Upper lobe of left lung (tissue), 4 donors: ENCODE results near the gene B3GALT6.

Source experiments
- POLR2A ChIP-seq, 4 donors: fragments of 450-650 bp; IDR thresholded peaks; one replicate each; pipeline ENCODE4 v1.5.1; 2016 to 2017; ENCODE audit warnings: antibody characterized with exemption in 4 of 4, mild to moderate bottlenecking in 2 of 4
- POLR2AphosphoS5 ChIP-seq, 2 donors: sonication (generic); formaldehyde crosslinking; IDR thresholded peaks; one replicate each; pipeline ENCODE4 v1.5.1; 2017; ENCODE audit warnings: antibody characterized with exemption in 2 of 2
- TF ChIP-seq, protein P1 (sequence below), 6 experiments: fragments of 450-650 bp in 4 of 6; fragments of 200-600 bp in 2 of 6; sonication (generic) in 2 of 6; IDR thresholded peaks; one replicate each; pipeline ENCODE4 v1.5.1; 2016 to 2019; ENCODE audit warnings: antibody characterized with exemption in 6 of 6

- TF ChIP-seq, protein P1, sequence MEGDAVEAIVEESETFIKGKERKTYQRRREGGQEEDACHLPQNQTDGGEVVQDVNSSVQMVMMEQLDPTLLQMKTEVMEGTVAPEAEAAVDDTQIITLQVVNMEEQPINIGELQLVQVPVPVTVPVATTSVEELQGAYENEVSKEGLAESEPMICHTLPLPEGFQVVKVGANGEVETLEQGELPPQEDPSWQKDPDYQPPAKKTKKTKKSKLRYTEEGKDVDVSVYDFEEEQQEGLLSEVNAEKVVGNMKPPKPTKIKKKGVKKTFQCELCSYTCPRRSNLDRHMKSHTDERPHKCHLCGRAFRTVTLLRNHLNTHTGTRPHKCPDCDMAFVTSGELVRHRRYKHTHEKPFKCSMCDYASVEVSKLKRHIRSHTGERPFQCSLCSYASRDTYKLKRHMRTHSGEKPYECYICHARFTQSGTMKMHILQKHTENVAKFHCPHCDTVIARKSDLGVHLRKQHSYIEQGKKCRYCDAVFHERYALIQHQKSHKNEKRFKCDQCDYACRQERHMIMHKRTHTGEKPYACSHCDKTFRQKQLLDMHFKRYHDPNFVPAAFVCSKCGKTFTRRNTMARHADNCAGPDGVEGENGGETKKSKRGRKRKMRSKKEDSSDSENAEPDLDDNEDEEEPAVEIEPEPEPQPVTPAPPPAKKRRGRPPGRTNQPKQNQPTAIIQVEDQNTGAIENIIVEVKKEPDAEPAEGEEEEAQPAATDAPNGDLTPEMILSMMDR (IDR thresholded peaks at IDR 0.05), result no peak
- TF ChIP-seq POLR2A (IDR thresholded peaks at IDR 0.05) (no peak), POLR2AphosphoS5 (IDR thresholded peaks at IDR 0.05) (no peak)
Measured at GRCh38 chr1:1198423-1199140, 33.5 kb upstream of the B3GALT6 start.
